NK-92 treated with Interleukin-12 subunit alpha and Interleukin-12 subunit beta, amount 100 ng/mL, for 24 hours (cell line): ENCODE measurements around the gene OSTM1.
"Not testable (repeated sequence)": the region's sequence is repeated elsewhere in the genome, so short reads cannot be mapped to it uniquely, and the experiment has no call there.

Experiments
- DNase-seq: peaks from one replicate; lab custom pipeline; 2025; lab: John Stamatoyannopoulos, UW

The OSTM1 gene

GRCh38 chr6:108020472-108021116 lies 53.9 kb downstream of the OSTM1 start:
- DNase-seq: no peak

GRCh38 chr6:108016283-108016682 lies 58.3 kb downstream of the OSTM1 start:
- not testable (repeated sequence) for DNase-seq

DNA sequence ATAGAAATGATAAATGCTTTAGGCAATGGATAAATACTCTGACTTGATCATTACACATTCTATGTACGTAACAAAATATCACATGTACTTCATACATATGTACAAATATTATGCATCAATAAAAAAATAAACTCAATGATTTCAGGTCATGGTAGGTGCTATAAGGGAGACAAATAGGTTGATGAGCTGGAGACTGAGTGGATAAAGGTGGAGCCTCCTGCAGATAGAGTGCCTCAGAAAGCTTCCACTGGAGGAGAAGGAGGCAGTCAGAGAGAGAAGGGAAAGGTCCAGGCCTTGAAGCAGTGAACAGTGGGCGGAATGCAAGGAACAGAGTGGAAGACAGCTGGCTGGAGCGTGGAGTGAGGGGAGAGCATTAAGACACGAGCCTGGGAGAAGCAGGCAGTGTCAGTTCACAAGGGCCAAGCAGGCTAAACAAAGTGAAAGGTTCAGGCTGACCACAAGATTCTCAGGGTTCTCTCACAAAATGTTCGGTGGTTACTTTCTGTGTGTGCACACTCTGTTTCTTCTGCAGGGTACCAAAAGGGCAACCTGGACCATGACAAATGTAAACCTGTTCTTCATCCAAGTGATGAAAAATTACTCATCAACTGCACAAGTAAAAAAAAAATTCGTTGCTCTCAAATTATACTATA lies 60.6 kb downstream of the OSTM1 start:
- DNase-seq: no peak

DNA sequence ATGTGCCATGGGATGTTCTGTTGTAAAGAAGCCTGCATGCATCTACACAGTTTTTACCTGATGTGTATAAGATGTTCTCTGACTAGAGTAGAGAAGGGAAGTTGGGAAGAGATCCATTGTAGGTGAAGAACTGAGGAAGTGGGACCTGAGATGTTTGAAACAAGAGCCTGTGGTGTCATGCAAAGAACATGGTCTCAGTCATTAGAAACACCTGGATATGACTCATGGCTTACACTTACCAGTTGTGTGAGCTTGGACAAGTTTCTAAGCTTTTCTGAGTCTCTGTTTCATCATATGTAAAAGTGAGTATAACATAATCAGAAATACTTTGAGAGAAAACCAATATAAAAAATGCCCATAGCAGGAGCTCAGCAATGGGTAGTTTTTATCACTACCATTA lies 64.6 kb downstream of the OSTM1 start:
- no peak for DNase-seq

DNA sequence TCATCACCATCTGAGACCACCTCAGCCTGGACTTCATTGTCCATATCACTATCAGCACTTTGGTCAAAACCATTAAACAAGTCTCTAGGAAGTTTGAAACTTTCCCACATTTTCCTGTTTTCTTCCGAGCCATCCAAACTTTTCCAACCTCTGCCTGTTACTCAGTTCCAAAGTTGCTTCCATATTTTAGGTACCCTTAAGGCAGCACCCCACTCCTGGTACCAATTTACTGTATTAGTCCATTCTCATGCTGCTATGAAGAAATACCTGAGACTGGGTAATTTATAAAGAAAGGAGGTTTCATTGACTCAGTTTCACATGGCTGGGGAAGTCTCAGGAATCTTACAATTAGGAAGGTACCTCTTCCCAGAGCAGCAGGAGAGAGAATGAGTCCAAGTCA lies 65.3 kb downstream of the OSTM1 start:
- DNase-seq: not testable (repeated sequence)

GRCh38 chr6:108008363-108008762 lies 66.2 kb downstream of the OSTM1 start:
- DNase-seq: no peak

DNA sequence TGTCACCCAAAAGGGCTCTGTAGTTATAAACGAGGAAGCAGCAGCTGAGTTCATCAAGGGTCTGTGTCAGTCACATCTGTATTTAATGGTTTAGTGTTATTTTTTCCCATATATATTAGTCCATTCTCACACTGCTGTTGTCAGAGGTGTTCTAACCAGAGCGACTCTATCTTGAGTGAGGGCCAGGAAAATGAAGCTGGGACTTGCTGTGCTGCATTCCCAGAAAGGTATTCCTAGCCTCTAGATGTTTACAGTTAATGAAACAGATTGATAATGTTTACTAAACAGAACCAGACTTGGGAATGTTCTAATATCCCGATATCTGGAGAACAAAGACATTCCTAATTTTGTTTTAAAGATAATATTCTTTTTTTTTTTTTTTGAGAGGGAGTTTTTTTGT lies 68.6 kb downstream of the OSTM1 start:
- no peak for DNase-seq

DNA sequence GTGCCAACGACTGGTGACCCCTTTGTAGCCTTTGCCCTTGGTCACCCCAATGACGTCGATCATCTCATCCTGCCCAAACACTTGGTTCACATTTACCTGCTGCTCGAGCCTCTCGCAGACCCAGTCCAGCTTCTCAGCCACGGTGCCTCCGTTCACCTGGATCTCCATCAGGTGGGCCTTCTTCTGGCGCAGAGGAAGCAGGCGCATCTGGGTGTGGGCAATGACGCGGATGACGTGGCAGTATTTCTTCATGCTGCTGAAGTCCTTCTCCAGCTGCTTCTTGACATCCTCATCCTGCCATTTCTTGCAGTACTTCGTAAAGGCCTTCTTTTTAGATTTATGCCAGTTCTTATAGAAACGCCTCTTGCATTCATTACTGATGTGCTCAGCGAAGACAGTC lies 69.7 kb downstream of the OSTM1 start:
- DNase-seq: no peak

- no peak for DNase-seq
These were observed 71.9 kb downstream of the OSTM1 start for GRCh38 chr6:108002365-108003221.

DNA sequence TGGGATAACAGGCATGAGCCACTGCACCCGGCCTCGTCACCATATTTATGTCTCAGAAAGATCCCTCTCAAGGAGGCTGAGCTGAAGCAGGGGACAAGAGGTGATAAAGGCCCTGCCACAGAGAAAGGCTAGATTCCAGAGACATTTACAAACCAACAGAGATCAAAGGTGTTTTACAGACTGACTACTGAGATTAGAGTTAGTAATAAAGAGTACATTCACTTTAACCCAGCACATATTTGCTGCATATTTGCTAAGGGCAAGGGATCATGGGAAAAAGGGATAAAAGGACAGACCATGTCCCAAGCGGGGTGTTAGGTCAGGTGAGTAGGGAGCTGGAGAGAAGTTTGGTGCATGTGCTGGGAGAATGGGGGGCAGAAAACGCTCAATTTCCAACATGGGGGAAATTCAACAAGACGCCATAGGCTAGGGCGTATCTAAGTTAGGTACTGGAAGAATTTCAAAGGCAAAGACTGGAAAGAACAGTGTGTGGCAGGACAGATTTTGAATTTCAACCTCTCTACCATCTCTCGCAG lies 72.8 kb downstream of the OSTM1 start:
- no peak for DNase-seq

GRCh38 chr6:108000259-108000658 lies 74.3 kb downstream of the OSTM1 start:
- DNase-seq: not testable (repeated sequence)

DNA sequence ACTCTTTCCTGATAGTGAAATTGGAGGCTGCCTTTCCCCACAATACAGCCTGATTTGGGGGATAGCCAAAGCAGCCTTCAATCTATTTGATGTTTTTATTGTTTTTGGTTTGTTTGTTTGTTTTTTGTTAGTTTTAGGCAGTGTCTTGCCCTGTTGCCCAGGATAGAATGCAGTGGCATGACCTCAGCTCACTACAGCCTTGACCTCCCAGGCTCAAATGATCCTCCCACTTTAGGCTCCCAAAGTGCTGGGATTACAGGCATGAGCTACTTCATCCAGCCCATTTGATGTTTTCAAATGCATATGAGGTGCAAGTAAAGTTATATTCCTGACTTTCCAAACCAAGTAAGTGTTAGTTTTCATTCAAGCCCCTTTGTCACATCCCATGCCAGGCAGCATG lies 75.2 kb downstream of the OSTM1 start:
- DNase-seq: no peak

GRCh38 chr6:107991772-107992550 lies 82.6 kb downstream of the OSTM1 start:
- no peak for DNase-seq
